Hematopoietic multipotent progenitor cell treated with erythropoietin and hydrocortisone succinate and interleukin-3 and kit ligand, for 8 days (in vitro differentiated cells): ENCODE measurements around the gene TM9SF2.
A peak's percentile ranks its signal among the peaks of the same experiment; 100 is the strongest.
"Not testable (repeated sequence)": the region's sequence is repeated elsewhere in the genome, so short reads cannot be mapped to it uniquely, and the experiment has no call there.

Source experiments
- DNase-seq: peaks from one replicate; pipeline ENCODE4 v3.0.0-alpha.2; 2015

The TM9SF2 gene

GRCh38 chr13:99542788-99543406 lies 41.6 kb downstream of the TM9SF2 start:
- DNase-seq = no peak

GRCh38 chr13:99545361-99545760 lies 44.1 kb downstream of the TM9SF2 start:
- no peak for DNase-seq

GRCh38 chr13:99545979-99546378 lies 44.7 kb downstream of the TM9SF2 start:
- DNase-seq = no peak

GRCh38 chr13:99546878-99547277 lies 45.6 kb downstream of the TM9SF2 start:
- no peak for DNase-seq

GRCh38 chr13:99548448-99548847 lies 47.2 kb downstream of the TM9SF2 start:
- DNase-seq = no peak

- no peak for DNase-seq
These were observed 51.8 kb downstream of the TM9SF2 start for GRCh38 chr13:99553033-99553432.

GRCh38 chr13:99555149-99555548 lies 53.9 kb downstream of the TM9SF2 start:
- no peak for DNase-seq

- DNase-seq = no peak
These were observed 55.7 kb downstream of the TM9SF2 start for GRCh38 chr13:99556867-99557443.

GRCh38 chr13:99558570-99559180 lies 57.4 kb downstream of the TM9SF2 start:
- no peak for DNase-seq

GRCh38 chr13:99559560-99559959 lies 58.3 kb downstream of the TM9SF2 start:
- no peak for DNase-seq

GRCh38 chr13:99563404-99563803 lies 62.1 kb downstream of the TM9SF2 start:
- no peak for DNase-seq

GRCh38 chr13:99564386-99564785 lies 63.1 kb downstream of the TM9SF2 start:
- no peak for DNase-seq

- DNase-seq = no peak
These were observed 64.3 kb downstream of the TM9SF2 start for GRCh38 chr13:99565478-99566124.

GRCh38 chr13:99566125-99567083 lies 65.1 kb downstream of the TM9SF2 start:
- DNase-seq = peak; percentile 4

GRCh38 chr13:99568901-99569300 lies 67.6 kb downstream of the TM9SF2 start:
- not testable (repeated sequence) for DNase-seq

GRCh38 chr13:99572131-99572530 lies 70.9 kb downstream of the TM9SF2 start:
- no peak for DNase-seq

GRCh38 chr13:99572921-99573320 lies 71.6 kb downstream of the TM9SF2 start:
- no peak for DNase-seq

GRCh38 chr13:99575376-99576120 lies 74.3 kb downstream of the TM9SF2 start:
- DNase-seq = no peak

GRCh38 chr13:99577934-99578917 lies 77.0 kb downstream of the TM9SF2 start:
- peak; percentile 10 for DNase-seq

- DNase-seq = no peak
These were observed 79.4 kb downstream of the TM9SF2 start for GRCh38 chr13:99580500-99581268.
